OCI-LY3 (cell line): ENCODE measurements around the gene B3GNT2.

Experiments used
- EZH2phosphoT487 ChIP-seq: fragments of 200-600 bp; shearing (Covaris generic); IDR thresholded peaks from 2 replicates; pipeline ENCODE4 v1.6.1; 2018; ENCODE audit warnings: antibody characterized with exemption, mixed run types, low read depth
- TF ChIP-seq, protein P1 (sequence below): fragments of 200-600, 300-600 bp; sonication (generic); IDR thresholded peaks from 2 replicates; pipeline ENCODE4 v1.5.1; 2014; ENCODE audit warnings: antibody characterized with exemption, low read length, low read depth

GRCh38 chr2:62197011-62197924, 1.4 kb downstream of the B3GNT2 start:
- TF ChIP-seq, protein P1, sequence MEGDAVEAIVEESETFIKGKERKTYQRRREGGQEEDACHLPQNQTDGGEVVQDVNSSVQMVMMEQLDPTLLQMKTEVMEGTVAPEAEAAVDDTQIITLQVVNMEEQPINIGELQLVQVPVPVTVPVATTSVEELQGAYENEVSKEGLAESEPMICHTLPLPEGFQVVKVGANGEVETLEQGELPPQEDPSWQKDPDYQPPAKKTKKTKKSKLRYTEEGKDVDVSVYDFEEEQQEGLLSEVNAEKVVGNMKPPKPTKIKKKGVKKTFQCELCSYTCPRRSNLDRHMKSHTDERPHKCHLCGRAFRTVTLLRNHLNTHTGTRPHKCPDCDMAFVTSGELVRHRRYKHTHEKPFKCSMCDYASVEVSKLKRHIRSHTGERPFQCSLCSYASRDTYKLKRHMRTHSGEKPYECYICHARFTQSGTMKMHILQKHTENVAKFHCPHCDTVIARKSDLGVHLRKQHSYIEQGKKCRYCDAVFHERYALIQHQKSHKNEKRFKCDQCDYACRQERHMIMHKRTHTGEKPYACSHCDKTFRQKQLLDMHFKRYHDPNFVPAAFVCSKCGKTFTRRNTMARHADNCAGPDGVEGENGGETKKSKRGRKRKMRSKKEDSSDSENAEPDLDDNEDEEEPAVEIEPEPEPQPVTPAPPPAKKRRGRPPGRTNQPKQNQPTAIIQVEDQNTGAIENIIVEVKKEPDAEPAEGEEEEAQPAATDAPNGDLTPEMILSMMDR: peak; percentile 43
- no peak for TF ChIP-seq EZH2phosphoT487
